ENCODE data around the gene PCK1. TPM values are rescaled to one million over a fixed set of nuclear protein-coding genes. Genes with fewer than 3 reads are reported as not detected.
A peak's percentile ranks its signal among the peaks of the same experiment; 100 is the strongest.

PCK1 gene
- total and polyA plus RNA-seq, 2 of the 13 experiments (the other 11 are each of a cell fraction or from before 2014, with no cell fraction given), result 6.5 to 12.6 TPM

DNA sequence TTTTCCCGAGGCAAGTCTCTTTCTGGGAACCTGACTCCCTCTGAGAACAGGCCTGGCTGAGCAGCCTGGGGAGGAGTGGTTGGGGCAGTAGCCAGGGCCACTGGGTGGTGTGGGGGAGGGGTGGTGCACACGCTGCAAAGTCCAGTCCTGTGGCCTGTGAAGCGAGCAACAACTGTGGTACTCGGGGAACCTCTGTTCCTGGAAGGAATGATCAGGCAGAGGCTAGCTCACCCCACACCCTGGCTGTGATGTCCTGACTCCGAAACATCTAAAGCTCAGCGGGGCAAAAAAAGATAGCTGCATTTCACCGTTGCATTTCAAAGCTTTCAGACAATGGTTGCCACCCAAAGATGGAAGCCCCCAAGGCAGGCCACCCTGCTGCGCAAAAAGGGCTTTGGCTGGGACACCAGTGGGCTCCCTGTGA, 25.5 kb downstream of the PCK1 start (continued):
- TF ChIP-seq, protein P1, sequence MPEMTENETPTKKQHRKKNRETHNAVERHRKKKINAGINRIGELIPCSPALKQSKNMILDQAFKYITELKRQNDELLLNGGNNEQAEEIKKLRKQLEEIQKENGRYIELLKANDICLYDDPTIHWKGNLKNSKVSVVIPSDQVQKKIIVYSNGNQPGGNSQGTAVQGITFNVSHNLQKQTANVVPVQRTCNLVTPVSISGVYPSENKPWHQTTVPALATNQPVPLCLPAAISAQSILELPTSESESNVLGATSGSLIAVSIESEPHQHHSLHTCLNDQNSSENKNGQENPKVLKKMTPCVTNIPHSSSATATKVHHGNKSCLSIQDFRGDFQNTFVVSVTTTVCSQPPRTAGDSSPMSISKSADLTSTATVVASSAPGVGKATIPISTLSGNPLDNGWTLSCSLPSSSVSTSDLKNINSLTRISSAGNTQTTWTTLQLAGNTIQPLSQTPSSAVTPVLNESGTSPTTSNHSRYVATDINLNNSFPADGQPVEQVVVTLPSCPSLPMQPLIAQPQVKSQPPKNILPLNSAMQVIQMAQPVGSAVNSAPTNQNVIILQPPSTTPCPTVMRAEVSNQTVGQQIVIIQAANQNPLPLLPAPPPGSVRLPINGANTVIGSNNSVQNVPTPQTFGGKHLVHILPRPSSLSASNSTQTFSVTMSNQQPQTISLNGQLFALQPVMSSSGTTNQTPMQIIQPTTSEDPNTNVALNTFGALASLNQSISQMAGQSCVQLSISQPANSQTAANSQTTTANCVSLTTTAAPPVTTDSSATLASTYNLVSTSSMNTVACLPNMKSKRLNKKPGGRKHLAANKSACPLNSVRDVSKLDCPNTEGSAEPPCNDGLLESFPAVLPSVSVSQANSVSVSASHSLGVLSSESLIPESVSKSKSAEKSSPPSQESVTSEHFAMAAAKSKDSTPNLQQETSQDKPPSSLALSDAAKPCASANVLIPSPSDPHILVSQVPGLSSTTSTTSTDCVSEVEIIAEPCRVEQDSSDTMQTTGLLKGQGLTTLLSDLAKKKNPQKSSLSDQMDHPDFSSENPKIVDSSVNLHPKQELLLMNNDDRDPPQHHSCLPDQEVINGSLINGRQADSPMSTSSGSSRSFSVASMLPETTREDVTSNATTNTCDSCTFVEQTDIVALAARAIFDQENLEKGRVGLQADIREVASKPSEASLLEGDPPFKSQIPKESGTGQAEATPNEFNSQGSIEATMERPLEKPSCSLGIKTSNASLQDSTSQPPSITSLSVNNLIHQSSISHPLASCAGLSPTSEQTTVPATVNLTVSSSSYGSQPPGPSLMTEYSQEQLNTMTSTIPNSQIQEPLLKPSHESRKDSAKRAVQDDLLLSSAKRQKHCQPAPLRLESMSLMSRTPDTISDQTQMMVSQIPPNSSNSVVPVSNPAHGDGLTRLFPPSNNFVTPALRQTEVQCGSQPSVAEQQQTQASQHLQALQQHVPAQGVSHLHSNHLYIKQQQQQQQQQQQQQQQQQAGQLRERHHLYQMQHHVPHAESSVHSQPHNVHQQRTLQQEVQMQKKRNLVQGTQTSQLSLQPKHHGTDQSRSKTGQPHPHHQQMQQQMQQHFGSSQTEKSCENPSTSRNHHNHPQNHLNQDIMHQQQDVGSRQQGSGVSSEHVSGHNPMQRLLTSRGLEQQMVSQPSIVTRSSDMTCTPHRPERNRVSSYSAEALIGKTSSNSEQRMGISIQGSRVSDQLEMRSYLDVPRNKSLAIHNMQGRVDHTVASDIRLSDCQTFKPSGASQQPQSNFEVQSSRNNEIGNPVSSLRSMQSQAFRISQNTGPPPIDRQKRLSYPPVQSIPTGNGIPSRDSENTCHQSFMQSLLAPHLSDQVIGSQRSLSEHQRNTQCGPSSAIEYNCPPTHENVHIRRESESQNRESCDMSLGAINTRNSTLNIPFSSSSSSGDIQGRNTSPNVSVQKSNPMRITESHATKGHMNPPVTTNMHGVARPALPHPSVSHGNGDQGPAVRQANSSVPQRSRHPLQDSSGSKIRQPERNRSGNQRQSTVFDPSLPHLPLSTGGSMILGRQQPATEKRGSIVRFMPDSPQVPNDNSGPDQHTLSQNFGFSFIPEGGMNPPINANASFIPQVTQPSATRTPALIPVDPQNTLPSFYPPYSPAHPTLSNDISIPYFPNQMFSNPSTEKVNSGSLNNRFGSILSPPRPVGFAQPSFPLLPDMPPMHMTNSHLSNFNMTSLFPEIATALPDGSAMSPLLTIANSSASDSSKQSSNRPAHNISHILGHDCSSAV (CRISPR knock-in tag; IDR thresholded peaks at IDR 0.05; ENCODE audit: borderline replicate concordance), result no peak
- TF ChIP-seq, protein P2, sequence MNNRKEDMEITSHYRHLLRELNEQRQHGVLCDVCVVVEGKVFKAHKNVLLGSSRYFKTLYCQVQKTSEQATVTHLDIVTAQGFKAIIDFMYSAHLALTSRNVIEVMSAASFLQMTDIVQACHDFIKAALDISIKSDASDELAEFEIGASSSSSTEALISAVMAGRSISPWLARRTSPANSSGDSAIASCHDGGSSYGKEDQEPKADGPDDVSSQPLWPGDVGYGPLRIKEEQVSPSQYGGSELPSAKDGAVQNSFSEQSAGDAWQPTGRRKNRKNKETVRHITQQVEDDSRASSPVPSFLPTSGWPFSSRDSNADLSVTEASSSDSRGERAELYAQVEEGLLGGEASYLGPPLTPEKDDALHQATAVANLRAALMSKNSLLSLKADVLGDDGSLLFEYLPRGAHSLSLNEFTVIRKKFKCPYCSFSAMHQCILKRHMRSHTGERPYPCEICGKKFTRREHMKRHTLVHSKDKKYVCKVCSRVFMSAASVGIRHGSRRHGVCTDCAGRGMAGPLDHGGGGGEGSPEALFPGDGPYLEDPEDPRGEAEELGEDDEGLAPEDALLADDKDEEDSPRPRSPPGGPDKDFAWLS (CRISPR knock-in tag; IDR thresholded peaks at IDR 0.05; ENCODE audit: borderline replicate concordance), result no peak
- TF ChIP-seq ZNF432 (CRISPR knock-in tag; IDR thresholded peaks at IDR 0.05; ENCODE audit: borderline replicate concordance) (no peak), TRAFD1 (CRISPR knock-in tag; IDR thresholded peaks at IDR 0.05; ENCODE audit: borderline replicate concordance) (0 out of 2 replicates have a peak, but pooled peaks have one; percentile 63), SNAPC2 (CRISPR knock-in tag; IDR thresholded peaks at IDR 0.05) (no peak), RFXAP (CRISPR knock-in tag; IDR thresholded peaks at IDR 0.05; ENCODE audit: borderline replicate concordance) (peak; percentile 66; the same call in 1 of the 2 replicates), HNRNPK (IDR thresholded peaks at IDR 0.05; ENCODE audit: low read depth, low read length, poor library complexity, severe bottlenecking) (no peak), SOX5 (CRISPR knock-in tag; IDR thresholded peaks at IDR 0.05; ENCODE audit: borderline replicate concordance) (no peak), ZFP36 (IDR thresholded peaks at IDR 0.05; ENCODE audit: borderline replicate concordance, low read depth, low read length, partially characterized antibody) (no peak), ZSCAN30 (CRISPR knock-in tag; IDR thresholded peaks at IDR 0.05) (no peak), ZNF460 (CRISPR knock-in tag; IDR thresholded peaks at IDR 0.05; ENCODE audit: borderline replicate concordance) (peak; percentile 18; the same call in 1 of the 2 replicates)
- TF ChIP-seq, protein P3, sequence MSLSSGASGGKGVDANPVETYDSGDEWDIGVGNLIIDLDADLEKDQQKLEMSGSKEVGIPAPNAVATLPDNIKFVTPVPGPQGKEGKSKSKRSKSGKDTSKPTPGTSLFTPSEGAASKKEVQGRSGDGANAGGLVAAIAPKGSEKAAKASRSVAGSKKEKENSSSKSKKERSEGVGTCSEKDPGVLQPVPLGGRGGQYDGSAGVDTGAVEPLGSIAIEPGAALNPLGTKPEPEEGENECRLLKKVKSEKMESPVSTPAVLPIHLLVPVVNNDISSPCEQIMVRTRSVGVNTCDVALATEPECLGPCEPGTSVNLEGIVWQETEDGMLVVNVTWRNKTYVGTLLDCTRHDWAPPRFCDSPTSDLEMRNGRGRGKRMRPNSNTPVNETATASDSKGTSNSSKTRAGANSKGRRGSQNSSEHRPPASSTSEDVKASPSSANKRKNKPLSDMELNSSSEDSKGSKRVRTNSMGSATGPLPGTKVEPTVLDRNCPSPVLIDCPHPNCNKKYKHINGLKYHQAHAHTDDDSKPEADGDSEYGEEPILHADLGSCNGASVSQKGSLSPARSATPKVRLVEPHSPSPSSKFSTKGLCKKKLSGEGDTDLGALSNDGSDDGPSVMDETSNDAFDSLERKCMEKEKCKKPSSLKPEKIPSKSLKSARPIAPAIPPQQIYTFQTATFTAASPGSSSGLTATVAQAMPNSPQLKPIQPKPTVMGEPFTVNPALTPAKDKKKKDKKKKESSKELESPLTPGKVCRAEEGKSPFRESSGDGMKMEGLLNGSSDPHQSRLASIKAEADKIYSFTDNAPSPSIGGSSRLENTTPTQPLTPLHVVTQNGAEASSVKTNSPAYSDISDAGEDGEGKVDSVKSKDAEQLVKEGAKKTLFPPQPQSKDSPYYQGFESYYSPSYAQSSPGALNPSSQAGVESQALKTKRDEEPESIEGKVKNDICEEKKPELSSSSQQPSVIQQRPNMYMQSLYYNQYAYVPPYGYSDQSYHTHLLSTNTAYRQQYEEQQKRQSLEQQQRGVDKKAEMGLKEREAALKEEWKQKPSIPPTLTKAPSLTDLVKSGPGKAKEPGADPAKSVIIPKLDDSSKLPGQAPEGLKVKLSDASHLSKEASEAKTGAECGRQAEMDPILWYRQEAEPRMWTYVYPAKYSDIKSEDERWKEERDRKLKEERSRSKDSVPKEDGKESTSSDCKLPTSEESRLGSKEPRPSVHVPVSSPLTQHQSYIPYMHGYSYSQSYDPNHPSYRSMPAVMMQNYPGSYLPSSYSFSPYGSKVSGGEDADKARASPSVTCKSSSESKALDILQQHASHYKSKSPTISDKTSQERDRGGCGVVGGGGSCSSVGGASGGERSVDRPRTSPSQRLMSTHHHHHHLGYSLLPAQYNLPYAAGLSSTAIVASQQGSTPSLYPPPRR (CRISPR knock-in tag; IDR thresholded peaks at IDR 0.05; ENCODE audit: borderline replicate concordance), result peak; percentile 74; the same call in 1 of the 2 replicates
